ENCODE results near the gene SCNM1. TPM values are rescaled to one million over a fixed set of nuclear protein-coding genes. Genes with fewer than 3 reads are reported as not detected.
"Not testable (repeated sequence)": the region's sequence is repeated elsewhere in the genome, so short reads cannot be mapped to it uniquely, and the experiment has no call there.

SCNM1 gene
- total and polyA plus RNA-seq, 9 donors = 32.9 to 53.6 (median 36.9) TPM

- DNase-seq; H3K9me3 ChIP-seq (replicated peaks; ENCODE audit: control insufficient read depth, low read depth, low read length); H3K4me3 ChIP-seq (ENCODE audit: low read length); H3K4me1 ChIP-seq (ENCODE audit: control insufficient read depth, insufficient read depth, low read length); H3K27me3 ChIP-seq (ENCODE audit: control insufficient read depth, insufficient read depth, low read length); H3K27ac ChIP-seq (ENCODE audit: low read length): not testable (repeated sequence)
- H3K36me3 ChIP-seq (ENCODE audit: control insufficient read depth, insufficient read depth, low read length) = peaks cover 42% of the 10 kb centered on the region
- WGBS (ENCODE audit: insufficient coverage) = 84% methylated on average over 9 of the region's 12 CpGs
Observed at GRCh38 chr1:151205381-151205965, 39.5 kb downstream of the SCNM1 start.

DNA sequence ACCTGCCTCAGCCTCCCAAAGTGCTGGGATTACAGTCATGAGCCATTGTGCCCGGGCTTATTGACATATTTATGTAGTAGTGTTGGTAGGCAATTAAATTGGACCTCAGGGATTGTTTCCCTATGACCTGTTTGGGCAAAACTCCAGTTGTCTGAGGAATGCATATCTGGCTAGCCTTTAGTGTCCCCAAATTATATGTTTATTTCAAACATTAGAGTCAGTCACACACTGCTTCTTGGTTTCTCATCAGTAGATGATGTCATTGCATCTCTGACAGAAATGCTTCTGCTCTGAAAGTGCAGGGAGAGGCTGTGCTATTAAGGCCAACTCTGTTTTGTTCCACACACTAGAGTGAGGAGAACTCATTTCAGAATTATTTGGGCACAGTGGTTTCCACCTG is 44.9 kb downstream of the SCNM1 start:
- Histone ChIP-seq H3K27ac (ENCODE audit: low read length) (no peak overlapping the region), H3K4me3 (ENCODE audit: low read length) (no peak overlapping the region), H3K9me3 (replicated peaks; ENCODE audit: control insufficient read depth, low read depth, low read length) (no peaks in the 10 kb centered on the region), H3K27me3 (ENCODE audit: control insufficient read depth, insufficient read depth, low read length) (no peaks in the 10 kb centered on the region), H3K36me3 (ENCODE audit: control insufficient read depth, insufficient read depth, low read length) (peaks cover 42% of the 10 kb centered on the region), H3K4me1 (ENCODE audit: control insufficient read depth, insufficient read depth, low read length) (no peaks in the 10 kb centered on the region)
- WGBS (ENCODE audit: insufficient coverage) = no CpG with 5 or more reads among the region's 1 CpG
- no peak for DNase-seq

DNA sequence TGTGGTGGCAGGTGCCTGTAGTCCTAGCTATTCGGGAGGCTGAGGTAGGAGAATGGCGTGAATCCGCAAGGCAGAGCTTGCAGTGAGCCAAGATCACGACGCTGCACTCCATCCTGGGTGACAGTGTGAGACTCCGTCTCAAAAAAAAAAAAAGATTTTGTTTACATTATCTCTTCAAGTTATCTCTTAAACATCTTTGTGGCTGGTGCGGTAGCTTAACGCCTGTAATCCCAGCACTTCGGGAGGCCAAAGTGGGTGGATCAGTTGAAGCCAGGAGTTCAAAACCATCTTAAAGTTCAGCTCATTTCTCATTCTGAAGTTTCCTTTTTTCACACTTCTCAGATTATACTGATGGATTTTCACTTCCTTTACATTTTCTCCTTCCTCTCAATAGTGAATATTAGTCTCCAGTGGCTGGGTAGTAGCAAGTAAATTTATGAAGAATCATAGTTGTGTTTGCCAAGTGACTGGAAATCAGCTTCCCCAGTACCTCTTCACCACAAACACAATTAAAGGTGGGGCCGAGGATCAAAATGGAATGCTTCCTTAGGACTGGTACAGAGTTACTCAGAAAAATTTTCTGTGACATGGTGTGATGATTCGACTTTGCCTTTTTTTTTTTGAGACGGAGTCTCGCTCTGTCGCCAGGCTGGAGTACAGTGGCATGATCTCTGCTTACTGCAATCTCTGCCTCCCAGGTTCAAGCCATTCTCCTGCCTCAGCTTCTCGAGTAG is 46.2 kb downstream of the SCNM1 start:
- no peaks in the 10 kb centered on the region for H3K27me3 ChIP-seq (ENCODE audit: control insufficient read depth, insufficient read depth, low read length)
- no peaks in the 10 kb centered on the region for H3K9me3 ChIP-seq (replicated peaks; ENCODE audit: control insufficient read depth, low read depth, low read length)
- WGBS (ENCODE audit: insufficient coverage) = 94% methylated on average over 7 of the region's 15 CpGs
- no peak overlapping the region for H3K4me3 ChIP-seq (ENCODE audit: low read length)
- no peaks in the 10 kb centered on the region for H3K4me1 ChIP-seq (ENCODE audit: control insufficient read depth, insufficient read depth, low read length)
- H3K36me3 ChIP-seq (ENCODE audit: control insufficient read depth, insufficient read depth, low read length) = peaks cover 33% of the 10 kb centered on the region
- DNase-seq = no peak
- H3K27ac ChIP-seq (ENCODE audit: low read length) = no peak overlapping the region

- no peaks in the 10 kb centered on the region for H3K27me3 ChIP-seq (ENCODE audit: control insufficient read depth, insufficient read depth, low read length)
- H3K9me3 ChIP-seq (replicated peaks; ENCODE audit: control insufficient read depth, low read depth, low read length) = no peaks in the 10 kb centered on the region
- H3K4me3 ChIP-seq (ENCODE audit: low read length) = no peak overlapping the region
- no CpG with 5 or more reads among the region's 2 CpGs for WGBS (ENCODE audit: insufficient coverage)
- H3K4me1 ChIP-seq (ENCODE audit: control insufficient read depth, insufficient read depth, low read length) = no peaks in the 10 kb centered on the region
- peaks cover 22% of the 10 kb centered on the region for H3K36me3 ChIP-seq (ENCODE audit: control insufficient read depth, insufficient read depth, low read length)
- H3K27ac ChIP-seq (ENCODE audit: low read length) = no peak overlapping the region
- DNase-seq = no peak
Observed at GRCh38 chr1:151213560-151213959, 47.6 kb downstream of the SCNM1 start.

Other genes with a start within 250 kb of the SCNM1 start
- 40.6 TPM for gene SETDB1, start 239.8 kb upstream of the SCNM1 start, total RNA-seq
- gene SETDB1, start 239.8 kb upstream of the SCNM1 start, polyA plus RNA-seq (ENCODE audit: insufficient read depth in 1 of 8, insufficient read length in 8 of 8, low replicate concordance in 1 of 8) = 10 to 100 TPM; 31.5 to 41.5 (median 36.3) TPM
- gene CERS2, start 191.3 kb upstream of the SCNM1 start, total RNA-seq = 47.3 TPM
- 100 to 1,000 TPM in 2 of 8 donors, 10 to 100 TPM in 6; 62.3 to 111 (median 84.0) TPM for gene CERS2, start 191.3 kb upstream of the SCNM1 start, polyA plus RNA-seq (ENCODE audit: insufficient read depth in 1 of 8, insufficient read length in 8 of 8, low replicate concordance in 1 of 8)
- gene ANXA9, start 183.9 kb upstream of the SCNM1 start, total RNA-seq = 0.04 TPM
- 1 to 10 TPM; 2.1 to 3.5 (median 2.5) TPM for gene ANXA9, start 183.9 kb upstream of the SCNM1 start, polyA plus RNA-seq (ENCODE audit: insufficient read depth in 1 of 8, insufficient read length in 8 of 8, low replicate concordance in 1 of 8)
- gene MINDY1, start 159.2 kb upstream of the SCNM1 start, total RNA-seq = 15.7 TPM
- gene MINDY1, start 159.2 kb upstream of the SCNM1 start, polyA plus RNA-seq (ENCODE audit: insufficient read depth in 1 of 8, insufficient read length in 8 of 8, low replicate concordance in 1 of 8) = 10 to 100 TPM; 15.8 to 20.4 (median 17.0) TPM
- 19.3 TPM for gene PRUNE1, start 157.7 kb upstream of the SCNM1 start, total RNA-seq
- gene PRUNE1, start 157.7 kb upstream of the SCNM1 start, polyA plus RNA-seq (ENCODE audit: insufficient read depth in 1 of 8, insufficient read length in 8 of 8, low replicate concordance in 1 of 8) = 10 to 100 TPM; 23.4 to 29.8 (median 25.6) TPM
- 0.53 TPM for gene BNIPL, start 129.6 kb upstream of the SCNM1 start, total RNA-seq
- 1 to 10 TPM in 3 of 8 donors, under 1 TPM in 5; 0.22 to 5.1 (median 0.69) TPM for gene BNIPL, start 129.6 kb upstream of the SCNM1 start, polyA plus RNA-seq (ENCODE audit: insufficient read depth in 1 of 8, insufficient read length in 8 of 8, low replicate concordance in 1 of 8)
- gene C1orf56, start 118.4 kb upstream of the SCNM1 start, total RNA-seq = 2.6 TPM
- gene C1orf56, start 118.4 kb upstream of the SCNM1 start, polyA plus RNA-seq (ENCODE audit: insufficient read depth in 1 of 8, insufficient read length in 8 of 8, low replicate concordance in 1 of 8) = 1 to 10 TPM; 4.7 to 8.6 (median 5.9) TPM
- gene CDC42SE1, start 106.5 kb upstream of the SCNM1 start, total RNA-seq = 42.6 TPM
- 10 to 100 TPM; 47.5 to 68.4 (median 54.3) TPM for gene CDC42SE1, start 106.5 kb upstream of the SCNM1 start, polyA plus RNA-seq (ENCODE audit: insufficient read depth in 1 of 8, insufficient read length in 8 of 8, low replicate concordance in 1 of 8)
- gene MLLT11, start 105.7 kb upstream of the SCNM1 start, total RNA-seq = 5.5 TPM
- 10 to 100 TPM; 11.0 to 20.1 (median 15.2) TPM for gene MLLT11, start 105.7 kb upstream of the SCNM1 start, polyA plus RNA-seq (ENCODE audit: insufficient read depth in 1 of 8, insufficient read length in 8 of 8, low replicate concordance in 1 of 8)
- 8.2 TPM for gene GABPB2, start 95.4 kb upstream of the SCNM1 start, total RNA-seq
- 1 to 10 TPM; 3.7 to 6.3 (median 4.8) TPM for gene GABPB2, start 95.4 kb upstream of the SCNM1 start, polyA plus RNA-seq (ENCODE audit: insufficient read depth in 1 of 8, insufficient read length in 8 of 8, low replicate concordance in 1 of 8)
- 33.4 TPM for gene SEMA6C, start 19.5 kb upstream of the SCNM1 start, total RNA-seq
- 100 to 1,000 TPM in 1 of 8 donors, 10 to 100 TPM in 7; 56.3 to 112 (median 88.1) TPM for gene SEMA6C, start 19.5 kb upstream of the SCNM1 start, polyA plus RNA-seq (ENCODE audit: insufficient read depth in 1 of 8, insufficient read length in 8 of 8, low replicate concordance in 1 of 8)
- gene TNFAIP8L2, start 9.5 kb upstream of the SCNM1 start, total RNA-seq = 3.0 TPM
- gene TNFAIP8L2, start 9.5 kb upstream of the SCNM1 start, polyA plus RNA-seq (ENCODE audit: insufficient read depth in 1 of 8, insufficient read length in 8 of 8, low replicate concordance in 1 of 8) = 1 to 10 TPM; 1.5 to 2.5 (median 2.1) TPM
- 14.1 TPM for gene LYSMD1, start 242 bp upstream of the SCNM1 start, total RNA-seq
- gene LYSMD1, start 242 bp upstream of the SCNM1 start, polyA plus RNA-seq (ENCODE audit: insufficient read depth in 1 of 8, insufficient read length in 8 of 8, low replicate concordance in 1 of 8) = 10 to 100 TPM; 10.2 to 12.9 (median 11.6) TPM
- gene TMOD4, start 9.8 kb downstream of the SCNM1 start, total RNA-seq = 15.2 TPM
- 10 to 100 TPM; 15.4 to 38.4 (median 22.6) TPM for gene TMOD4, start 9.8 kb downstream of the SCNM1 start, polyA plus RNA-seq (ENCODE audit: insufficient read depth in 1 of 8, insufficient read length in 8 of 8, low replicate concordance in 1 of 8)
- gene VPS72, start 24.1 kb downstream of the SCNM1 start, total RNA-seq = 45.0 TPM
- gene VPS72, start 24.1 kb downstream of the SCNM1 start, polyA plus RNA-seq (ENCODE audit: insufficient read depth in 1 of 8, insufficient read length in 8 of 8, low replicate concordance in 1 of 8) = 10 to 100 TPM; 44.2 to 59.9 (median 52.8) TPM
- 27.1 TPM for gene PIP5K1A, start 32.4 kb downstream of the SCNM1 start, total RNA-seq
- gene PIP5K1A, start 32.4 kb downstream of the SCNM1 start, polyA plus RNA-seq (ENCODE audit: insufficient read depth in 1 of 8, insufficient read length in 8 of 8, low replicate concordance in 1 of 8) = 10 to 100 TPM; 35.0 to 46.0 (median 38.3) TPM
- 183 TPM for gene PSMD4, start 88.6 kb downstream of the SCNM1 start, total RNA-seq
- gene PSMD4, start 88.6 kb downstream of the SCNM1 start, polyA plus RNA-seq (ENCODE audit: insufficient read depth in 1 of 8, insufficient read length in 8 of 8, low replicate concordance in 1 of 8) = 100 to 1,000 TPM; 122 to 141 (median 128) TPM
- gene ZNF687, start 116.2 kb downstream of the SCNM1 start, total RNA-seq = 8.5 TPM
- gene ZNF687, start 116.2 kb downstream of the SCNM1 start, polyA plus RNA-seq (ENCODE audit: insufficient read depth in 1 of 8, insufficient read length in 8 of 8, low replicate concordance in 1 of 8) = 10 to 100 TPM; 11.1 to 14.8 (median 13.7) TPM
- gene PI4KB, start 161.3 kb downstream of the SCNM1 start, total RNA-seq = 31.4 TPM
- gene PI4KB, start 161.3 kb downstream of the SCNM1 start, polyA plus RNA-seq (ENCODE audit: insufficient read depth in 1 of 8, insufficient read length in 8 of 8, low replicate concordance in 1 of 8) = 10 to 100 TPM; 43.6 to 59.1 (median 51.9) TPM
- gene RFX5, start 181.1 kb downstream of the SCNM1 start, total RNA-seq = 28.1 TPM
- 10 to 100 TPM; 20.2 to 30.3 (median 24.6) TPM for gene RFX5, start 181.1 kb downstream of the SCNM1 start, polyA plus RNA-seq (ENCODE audit: insufficient read depth in 1 of 8, insufficient read length in 8 of 8, low replicate concordance in 1 of 8)
- gene SELENBP1, start 206.6 kb downstream of the SCNM1 start, total RNA-seq = 31.2 TPM
- gene SELENBP1, start 206.6 kb downstream of the SCNM1 start, polyA plus RNA-seq (ENCODE audit: insufficient read depth in 1 of 8, insufficient read length in 8 of 8, low replicate concordance in 1 of 8) = 10 to 100 TPM; 28.2 to 50.1 (median 37.6) TPM
- 211 TPM for gene PSMB4, start 233.4 kb downstream of the SCNM1 start, total RNA-seq
- gene PSMB4, start 233.4 kb downstream of the SCNM1 start, polyA plus RNA-seq (ENCODE audit: insufficient read depth in 1 of 8, insufficient read length in 8 of 8, low replicate concordance in 1 of 8) = 100 to 1,000 TPM; 158 to 193 (median 184) TPM

Measured in muscle of leg (tissue), 11 donors.